ENCODE results near the gene MPG. TPM values are rescaled to one million over a fixed set of nuclear protein-coding genes. Genes with fewer than 3 reads are reported as not detected.

The MPG gene
- total RNA-seq, 1 donor from 2014 or later: 72.0 TPM

DNA sequence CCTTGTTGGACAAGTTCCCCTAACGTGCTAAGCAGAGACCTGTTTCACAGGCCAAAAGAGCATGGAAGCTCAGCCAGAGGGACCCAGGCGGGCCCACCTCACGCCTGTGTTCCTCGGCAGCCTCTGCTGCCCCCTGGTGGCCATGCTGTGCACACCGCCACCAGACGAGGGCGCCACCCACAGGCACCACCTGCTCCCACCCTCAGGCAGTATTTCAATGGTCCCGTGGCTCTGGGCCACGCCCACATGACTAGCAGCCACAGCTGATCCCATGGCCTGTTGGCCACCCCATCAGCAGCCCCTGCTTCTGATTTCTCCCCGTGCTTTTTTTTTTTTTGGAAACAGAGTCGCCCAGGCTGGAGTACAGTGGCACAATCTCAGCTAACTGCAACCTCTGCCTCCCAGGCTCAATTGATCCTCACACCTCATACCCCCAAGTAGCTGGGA is 18.9 kb downstream of the MPG start:
- Histone ChIP-seq H3K4me3 (ENCODE audit: low read length in 3 of 3) (no peak overlapping the region), H3K36me3 (ENCODE audit: control insufficient read depth in 3 of 3, insufficient read depth in 3 of 3, low read length in 3 of 3) (peaks cover 16 to 19% (median 17%) of the 10 kb centered on the region in 3 donors), H3K27ac (ENCODE audit: low read depth, low read length) (no peak overlapping the region), H3K4me1 (ENCODE audit: control insufficient read depth in 3 of 3, insufficient read depth in 3 of 3, low read length in 3 of 3) (peaks cover 28 to 49% (median 41%) of the 10 kb centered on the region in 3 donors), H3K9me3 (ENCODE audit: control insufficient read depth in 3 of 3, low read length in 3 of 3) (no peaks in the 10 kb centered on the region), H3K27me3 (ENCODE audit: control insufficient read depth in 3 of 3, insufficient read depth in 3 of 3, low read length in 3 of 3) (no peaks in the 10 kb centered on the region), H3K9ac (ENCODE audit: low read depth in 1 of 3, low read length in 3 of 3) (no peak overlapping the region)

GRCh38 chr16:97822-98221 is 19.8 kb downstream of the MPG start:
- Histone ChIP-seq H3K27me3 (ENCODE audit: control insufficient read depth in 3 of 3, insufficient read depth in 3 of 3, low read length in 3 of 3) (no peaks in the 10 kb centered on the region), H3K9me3 (ENCODE audit: control insufficient read depth in 3 of 3, low read length in 3 of 3) (no peaks in the 10 kb centered on the region), H3K27ac (ENCODE audit: low read depth, low read length) (no peak overlapping the region), H3K4me3 (ENCODE audit: low read length in 3 of 3) (no peak overlapping the region), H3K36me3 (ENCODE audit: control insufficient read depth in 3 of 3, insufficient read depth in 3 of 3, low read length in 3 of 3) (peaks cover 14 to 17% (median 16%) of the 10 kb centered on the region in 3 donors), H3K9ac (ENCODE audit: low read depth in 1 of 3, low read length in 3 of 3) (no peak overlapping the region), H3K4me1 (ENCODE audit: control insufficient read depth in 3 of 3, insufficient read depth in 3 of 3, low read length in 3 of 3) (peaks cover 36 to 49% (median 41%) of the 10 kb centered on the region in 3 donors)

DNA sequence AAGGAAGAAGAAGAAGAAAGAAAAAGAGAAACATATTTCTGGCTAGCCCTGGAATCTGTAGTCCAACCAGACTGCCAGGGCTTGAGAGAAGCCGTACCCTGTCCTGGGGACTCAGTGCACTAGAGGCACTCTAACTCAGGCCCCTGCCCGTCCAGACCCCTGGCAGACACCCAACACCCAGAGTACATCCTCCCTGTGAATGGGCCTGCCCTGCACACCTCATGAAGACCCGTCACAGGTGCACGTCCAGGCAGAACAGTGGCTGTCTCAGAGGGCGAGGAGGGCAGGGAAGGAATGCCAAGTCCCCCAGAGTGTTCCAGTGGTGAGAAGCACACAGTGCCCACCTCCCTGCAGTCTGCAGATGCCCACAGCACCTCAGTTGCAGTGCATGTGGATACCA is 23.0 kb downstream of the MPG start:
- H3K9ac ChIP-seq (ENCODE audit: low read depth in 1 of 3, low read length in 3 of 3): peak overlapping the region in 2 of 3 donors; percentile 7 to 45
- H3K27me3 ChIP-seq (ENCODE audit: control insufficient read depth in 3 of 3, insufficient read depth in 3 of 3, low read length in 3 of 3): no peaks in the 10 kb centered on the region
- H3K36me3 ChIP-seq (ENCODE audit: control insufficient read depth in 3 of 3, insufficient read depth in 3 of 3, low read length in 3 of 3): peaks cover 18 to 24% (median 18%) of the 10 kb centered on the region in 3 donors
- no peak overlapping the region for H3K4me3 ChIP-seq (ENCODE audit: low read length in 3 of 3)
- H3K4me1 ChIP-seq (ENCODE audit: control insufficient read depth in 3 of 3, insufficient read depth in 3 of 3, low read length in 3 of 3): peaks cover 43 to 56% (median 53%) of the 10 kb centered on the region in 3 donors
- H3K9me3 ChIP-seq (ENCODE audit: control insufficient read depth in 3 of 3, low read length in 3 of 3): no peaks in the 10 kb centered on the region
- H3K27ac ChIP-seq (ENCODE audit: low read depth, low read length): peak overlapping the region; percentile 69

GRCh38 chr16:101586-101985 is 23.6 kb downstream of the MPG start:
- Histone ChIP-seq H3K4me1 (ENCODE audit: control insufficient read depth in 3 of 3, insufficient read depth in 3 of 3, low read length in 3 of 3) (peaks cover 43 to 56% (median 53%) of the 10 kb centered on the region in 3 donors), H3K9me3 (ENCODE audit: control insufficient read depth in 3 of 3, low read length in 3 of 3) (no peaks in the 10 kb centered on the region), H3K27me3 (ENCODE audit: control insufficient read depth in 3 of 3, insufficient read depth in 3 of 3, low read length in 3 of 3) (no peaks in the 10 kb centered on the region), H3K9ac (ENCODE audit: low read depth in 1 of 3, low read length in 3 of 3) (peak overlapping the region in 2 of 3 donors; percentile 45 to 64), H3K36me3 (ENCODE audit: control insufficient read depth in 3 of 3, insufficient read depth in 3 of 3, low read length in 3 of 3) (peaks cover 15 to 21% (median 18%) of the 10 kb centered on the region in 3 donors), H3K27ac (ENCODE audit: low read depth, low read length) (peak overlapping the region; percentile 69), H3K4me3 (ENCODE audit: low read length in 3 of 3) (peak overlapping the region in 1 of 3 donors; percentile 46)

GRCh38 chr16:102060-102855 is 24.2 kb downstream of the MPG start:
- peaks cover 15 to 21% (median 18%) of the 10 kb centered on the region in 3 donors for H3K36me3 ChIP-seq (ENCODE audit: control insufficient read depth in 3 of 3, insufficient read depth in 3 of 3, low read length in 3 of 3)
- peak overlapping the region; percentile 7 to 64 (median 45) for H3K9ac ChIP-seq (ENCODE audit: low read depth in 1 of 3, low read length in 3 of 3)
- H3K4me3 ChIP-seq (ENCODE audit: low read length in 3 of 3): peak overlapping the region; percentile 41 to 48 (median 46)
- H3K27me3 ChIP-seq (ENCODE audit: control insufficient read depth in 3 of 3, insufficient read depth in 3 of 3, low read length in 3 of 3): no peaks in the 10 kb centered on the region
- peak overlapping the region; percentile 69 for H3K27ac ChIP-seq (ENCODE audit: low read depth, low read length)
- peaks cover 39 to 55% (median 52%) of the 10 kb centered on the region in 3 donors for H3K4me1 ChIP-seq (ENCODE audit: control insufficient read depth in 3 of 3, insufficient read depth in 3 of 3, low read length in 3 of 3)
- no peaks in the 10 kb centered on the region for H3K9me3 ChIP-seq (ENCODE audit: control insufficient read depth in 3 of 3, low read length in 3 of 3)

DNA sequence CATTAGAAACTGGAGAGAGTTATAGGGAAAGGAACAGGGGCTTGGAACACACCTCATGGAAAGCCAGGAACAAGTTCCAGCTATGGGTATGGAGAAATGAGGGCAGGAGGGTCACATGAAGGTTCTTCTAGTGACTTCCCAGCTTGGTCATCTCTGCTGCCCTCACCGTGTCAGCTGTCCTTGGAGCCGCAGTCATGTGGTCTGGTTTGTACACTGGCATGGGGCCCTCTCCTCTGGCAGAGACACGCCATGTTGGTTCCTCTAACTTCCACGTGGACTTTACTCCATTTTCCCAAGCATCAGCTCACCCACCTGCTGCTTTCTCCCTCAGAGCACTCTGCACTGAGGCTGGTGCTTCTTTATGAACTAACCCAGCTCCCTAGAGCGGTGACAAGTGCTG is 26.3 kb downstream of the MPG start:
- no peak overlapping the region for H3K4me3 ChIP-seq (ENCODE audit: low read length in 3 of 3)
- peaks cover 8 to 18% (median 15%) of the 10 kb centered on the region in 3 donors for H3K36me3 ChIP-seq (ENCODE audit: control insufficient read depth in 3 of 3, insufficient read depth in 3 of 3, low read length in 3 of 3)
- no peak overlapping the region for H3K9ac ChIP-seq (ENCODE audit: low read depth in 1 of 3, low read length in 3 of 3)
- H3K9me3 ChIP-seq (ENCODE audit: control insufficient read depth in 3 of 3, low read length in 3 of 3): no peaks in the 10 kb centered on the region
- H3K27me3 ChIP-seq (ENCODE audit: control insufficient read depth in 3 of 3, insufficient read depth in 3 of 3, low read length in 3 of 3): no peaks in the 10 kb centered on the region
- peak overlapping the region; percentile 13 for H3K27ac ChIP-seq (ENCODE audit: low read depth, low read length)
- H3K4me1 ChIP-seq (ENCODE audit: control insufficient read depth in 3 of 3, insufficient read depth in 3 of 3, low read length in 3 of 3): peaks cover 27 to 43% (median 36%) of the 10 kb centered on the region in 3 donors

GRCh38 chr16:104928-105327 is 26.9 kb downstream of the MPG start:
- Histone ChIP-seq H3K27ac (ENCODE audit: low read depth, low read length) (peak overlapping the region; percentile 13), H3K36me3 (ENCODE audit: control insufficient read depth in 3 of 3, insufficient read depth in 3 of 3, low read length in 3 of 3) (peaks cover 12 to 21% (median 18%) of the 10 kb centered on the region in 3 donors), H3K9ac (ENCODE audit: low read depth in 1 of 3, low read length in 3 of 3) (peak overlapping the region in 1 of 3 donors; percentile 3), H3K9me3 (ENCODE audit: control insufficient read depth in 3 of 3, low read length in 3 of 3) (no peaks in the 10 kb centered on the region), H3K4me1 (ENCODE audit: control insufficient read depth in 3 of 3, insufficient read depth in 3 of 3, low read length in 3 of 3) (peaks cover 27 to 43% (median 36%) of the 10 kb centered on the region in 3 donors), H3K27me3 (ENCODE audit: control insufficient read depth in 3 of 3, insufficient read depth in 3 of 3, low read length in 3 of 3) (no peaks in the 10 kb centered on the region), H3K4me3 (ENCODE audit: low read length in 3 of 3) (no peak overlapping the region)

- no peaks in the 10 kb centered on the region for H3K9me3 ChIP-seq (ENCODE audit: control insufficient read depth in 3 of 3, low read length in 3 of 3)
- peaks cover 16 to 20% (median 20%) of the 10 kb centered on the region in 3 donors for H3K36me3 ChIP-seq (ENCODE audit: control insufficient read depth in 3 of 3, insufficient read depth in 3 of 3, low read length in 3 of 3)
- no peaks in the 10 kb centered on the region for H3K27me3 ChIP-seq (ENCODE audit: control insufficient read depth in 3 of 3, insufficient read depth in 3 of 3, low read length in 3 of 3)
- no peak overlapping the region for H3K9ac ChIP-seq (ENCODE audit: low read depth in 1 of 3, low read length in 3 of 3)
- peaks cover 27 to 40% (median 36%) of the 10 kb centered on the region in 3 donors for H3K4me1 ChIP-seq (ENCODE audit: control insufficient read depth in 3 of 3, insufficient read depth in 3 of 3, low read length in 3 of 3)
- H3K4me3 ChIP-seq (ENCODE audit: low read length in 3 of 3): no peak overlapping the region
- no peak overlapping the region for H3K27ac ChIP-seq (ENCODE audit: low read depth, low read length)
These were observed 27.5 kb downstream of the MPG start for GRCh38 chr16:105521-105920.

DNA sequence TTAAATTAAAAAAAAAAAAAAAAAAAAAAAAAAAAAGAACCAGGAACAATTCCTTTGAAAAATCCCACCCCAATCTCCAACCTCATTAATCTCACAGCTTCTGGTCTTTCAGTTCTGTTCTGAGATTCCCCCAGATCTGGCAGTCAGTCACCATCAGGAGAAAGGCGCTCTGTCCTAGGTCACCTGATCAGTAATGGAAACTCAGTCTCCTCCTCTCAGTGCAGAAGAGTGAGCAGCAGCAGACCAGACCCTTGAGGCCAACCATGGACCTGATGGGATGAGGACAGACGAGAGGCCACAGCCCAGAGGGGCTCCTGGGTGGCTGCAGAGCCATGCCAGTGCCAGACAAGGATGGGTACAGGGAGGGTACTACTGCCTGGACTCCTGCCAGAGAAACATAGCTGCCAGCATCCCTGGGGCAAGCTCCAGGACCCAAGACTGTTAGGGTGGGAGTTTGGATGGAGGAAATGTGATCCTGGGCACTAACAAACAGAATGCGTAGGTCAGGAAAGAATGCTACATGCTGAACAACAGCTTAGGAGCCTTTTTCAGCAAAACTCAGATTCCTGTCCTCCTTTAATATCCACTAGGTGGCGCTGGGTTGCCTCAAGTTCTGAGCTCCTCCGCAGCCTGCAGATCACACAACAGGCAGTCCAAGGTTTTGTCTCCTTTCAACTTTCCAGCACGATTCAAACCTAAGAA is 28.7 kb downstream of the MPG start:
- H3K9me3 ChIP-seq (ENCODE audit: control insufficient read depth in 3 of 3, low read length in 3 of 3): no peaks in the 10 kb centered on the region
- no peak overlapping the region for H3K9ac ChIP-seq (ENCODE audit: low read depth in 1 of 3, low read length in 3 of 3)
- peaks cover 19 to 23% (median 20%) of the 10 kb centered on the region in 3 donors for H3K36me3 ChIP-seq (ENCODE audit: control insufficient read depth in 3 of 3, insufficient read depth in 3 of 3, low read length in 3 of 3)

More for the DNA sequence above, 28.7 kb downstream of the MPG start:
- Histone ChIP-seq H3K27me3 (ENCODE audit: control insufficient read depth in 3 of 3, insufficient read depth in 3 of 3, low read length in 3 of 3) (no peaks in the 10 kb centered on the region), H3K4me1 (ENCODE audit: control insufficient read depth in 3 of 3, insufficient read depth in 3 of 3, low read length in 3 of 3) (peaks cover 17 to 31% (median 26%) of the 10 kb centered on the region in 3 donors), H3K27ac (ENCODE audit: low read depth, low read length) (no peak overlapping the region), H3K4me3 (ENCODE audit: low read length in 3 of 3) (no peak overlapping the region)
